HepG2 (cell line): ENCODE results near the gene ERLEC1. TPM values are rescaled to one million over a fixed set of nuclear protein-coding genes. Genes with fewer than 3 reads are reported as not detected.

Experiments used
- ATAC-seq: fragments of 200-7000 bp; cut with Tn5 transposase; 3 replicates; pipeline ENCODE4 v1.9.1; 2020; ENCODE audit warnings: mild to moderate bottlenecking, moderate library complexity
- BruUV-seq: library from RNA; stranded (reverse); fragments of 400-500 nt; replicated peaks from 2 replicates; lab custom pipeline; 2021; lab: Mats Ljungman, UMichigan
- CTCF ChIA-PET: fragments of 300-600 bp; formaldehyde crosslinking; extraction: SDS; loops from one replicate; lab custom pipeline; 2021; ENCODE audit warnings: low total read pairs, inconsistent platforms, low intra/inter-chr PET ratio; lab: Yijun Ruan, JAX
- POLR2A ChIA-PET: fragments of 350-600 bp; sonication (Branson Sonifier 250); formaldehyde crosslinking; loops from one replicate; lab custom pipeline; 2020; ENCODE audit warnings: antibody characterized with exemption, inconsistent platforms; lab: Yijun Ruan, JAX
- DNase-seq: peaks from one replicate; pipeline ENCODE4 v3.0.0-alpha.2; 2015; ENCODE audit warnings: low spot score
- FAIRE-seq: peaks from 3 replicates; lab custom pipeline; 2011; peaks lifted over from hg19 to GRCh38; lab: Jason Lieb, UNC
- H2AFZ ChIP-seq: one replicate; pipeline ENCODE4 v1.6.1; 2011; ENCODE audit warnings: low read length, inconsistent platforms
- H3K27ac ChIP-seq: fragments of 300-600 bp; 3 replicates; pipeline ENCODE4 v1.8.0; 2011; ENCODE audit warnings: mixed run types, mild to moderate bottlenecking, mixed read lengths, low read length, inconsistent platforms; ENCODE audit not compliant: insufficient read depth; ENCODE audit errors: extremely low read length
- H3K27me3 ChIP-seq, 2 experiments: fragments of 200-600 bp in 1 of 2; 2 replicates in 1 of 2; 3 replicates in 1 of 2; pipeline versions ENCODE4 v1.6.0 to v1.8.0; 2011; ENCODE audit warnings: low read length in 2 of 2, mild to moderate bottlenecking in 2 of 2, moderate library complexity in 2 of 2, inconsistent platforms in 1 of 2; ENCODE audit not compliant: insufficient read depth in 2 of 2, control insufficient read depth in 1 of 2
- H3K36me3 ChIP-seq, 2 experiments: fragments of 200-600 bp in 1 of 2; replicated peaks in 1 of 2; 2 replicates in 1 of 2; 3 replicates in 1 of 2; pipeline versions ENCODE4 v1.5.1 to v1.8.0; 2011; ENCODE audit warnings: low read length in 2 of 2, inconsistent platforms in 1 of 2; ENCODE audit not compliant: insufficient read depth in 2 of 2, control insufficient read depth in 1 of 2
- H3K4me1 ChIP-seq: 2 replicates; pipeline ENCODE4 v1.5.1; 2012; ENCODE audit warnings: low read length, inconsistent platforms; ENCODE audit not compliant: insufficient read depth
- H3K4me2 ChIP-seq: 2 replicates; pipeline ENCODE4 v1.6.0; 2011; ENCODE audit warnings: low read depth, low read length, inconsistent platforms
- H3K4me3 ChIP-seq, 3 experiments: fragments of 200-600 bp in 1 of 3; sonication (generic), shearing (Covaris generic) in 1 of 3; replicated peaks in 1 of 3; 2 replicates each; pipeline ENCODE4 v1.5.1; 2011 to 2016; ENCODE audit warnings: low read length in 3 of 3, inconsistent platforms in 2 of 3, low read depth in 2 of 3, mild to moderate bottlenecking in 2 of 3, control low read depth in 1 of 3, mixed read lengths in 1 of 3; ENCODE audit not compliant: insufficient read depth in 1 of 3
- H3K79me2 ChIP-seq: one replicate; pipeline ENCODE4 v1.6.1; 2011; ENCODE audit warnings: low read length, inconsistent platforms; ENCODE audit not compliant: insufficient read depth
- H3K9ac ChIP-seq: 2 replicates; pipeline ENCODE4 v1.6.0; 2011; ENCODE audit warnings: mild to moderate bottlenecking, low read depth, low read length, inconsistent platforms; ENCODE audit not compliant: insufficient read depth
- H3K9me3 ChIP-seq: 2 replicates; pipeline ENCODE4 v1.5.1; 2012; ENCODE audit warnings: mild to moderate bottlenecking, low read length
- H4K20me1 ChIP-seq: 2 replicates; pipeline ENCODE4 v1.6.0; 2011; ENCODE audit warnings: inconsistent platforms, mild to moderate bottlenecking, low read length, moderate library complexity; ENCODE audit not compliant: insufficient read depth
- ATF4 ChIP-seq, 2 experiments: fragments of 450-650 bp in 1 of 2; sonication (generic) in 1 of 2; formaldehyde crosslinking; IDR thresholded peaks; 2 replicates each; pipeline versions ENCODE4 v1.5.0 to v1.8.0; 2020 to 2022; ENCODE audit warnings: mild to moderate bottlenecking in 1 of 2, missing genetic modification reagents in 1 of 2
- CEBPG ChIP-seq: IDR thresholded peaks from 2 replicates; pipeline ENCODE4 v1.6.1; 2016
- CTCF ChIP-seq: sonication (generic); formaldehyde crosslinking; IDR thresholded peaks from 2 replicates; pipeline ENCODE4 v1.5.0; 2020; ENCODE audit warnings: mild to moderate bottlenecking, missing genetic modification reagents, moderate library complexity
- RXRB ChIP-seq: IDR thresholded peaks from 2 replicates; pipeline ENCODE4 v1.6.1; 2016; ENCODE audit warnings: borderline replicate concordance, missing genetic modification reagents, missing compliant biosample characterization
- STAG1 ChIP-seq: sonication (generic); formaldehyde crosslinking; IDR thresholded peaks from 2 replicates; pipeline ENCODE4 v1.4.0; 2020; ENCODE audit warnings: missing genetic modification reagents
- ZFAT ChIP-seq: sonication (generic); formaldehyde crosslinking; conservative IDR thresholded peaks from 2 replicates; pipeline ENCODE4 v1.8.1; 2023; ENCODE audit warnings: missing genetic modification reagents, inconsistent platforms
- ZKSCAN1 ChIP-seq: fragments of 150-350 bp; IDR thresholded peaks from 2 replicates; pipeline ENCODE4 v1.6.1; 2014; ENCODE audit warnings: low read length
- ZNF331 ChIP-seq: sonication (generic); formaldehyde crosslinking; IDR thresholded peaks from 2 replicates; pipeline ENCODE4 v1.4.0; 2020; ENCODE audit warnings: missing genetic modification reagents
- ZNF7 ChIP-seq: IDR thresholded peaks from 2 replicates; pipeline ENCODE4 v1.6.1; 2016; ENCODE audit warnings: missing biosample characterization, missing genetic modification reagents
- WGBS: methylation state at CpG from one replicate; pipeline ENCODE4 v1.1.6; 2017; ENCODE audit warnings: low lambda C conversion rate; 5-methylcytosine and 5-hydroxymethylcytosine counted together
- in situ Hi-C: cut with HindIII; loops from 2 replicates; pipeline ENCODE4 v1.10.0; 2017; ENCODE audit warnings: low pct_unique_long_range_greater_than_20kb; ENCODE audit not compliant: extremely low pct_ligation_motif_present
- intact Hi-C: fragments of 100-400 bp; cut with micrococcal nuclease; formaldehyde crosslinking; loops from one replicate; pipeline ENCODE4 v1.10.0; 2022; ENCODE audit not compliant: unreplicated experiment
- polyA plus RNA-seq, 8 experiments: library from polyadenylated mRNA; depleted of rRNA in 3 of 8; stranded (reverse) in 7 of 8; unstranded in 1 of 8; fragments of >200 nt; fragmentation: Illumina TruSeq in 4 of 8; extraction: Trizol in 4 of 8; gene quantifications; 2 replicates each; pipeline versions ENCODE4 v1.2.1 to v1.2.3, GENCODE V29; 2011 to 2016; ENCODE audit warnings: low read depth in 4 of 8, missing spikeins in 1 of 8, mixed read lengths in 1 of 8; ENCODE audit not compliant: insufficient read depth in 1 of 8
- total RNA-seq, 5 experiments: library from RNA; depleted of rRNA; stranded (reverse); fragments of >200 nt; fragmentation: Illumina TruSeq; extraction: Trizol; gene quantifications; 2 replicates each; pipeline ENCODE4 v1.2.3, GENCODE V29; 2016; ENCODE audit warnings: low read depth in 1 of 5
- TF ChIP-seq, protein P1 (sequence below): sonication (generic); formaldehyde crosslinking; conservative IDR thresholded peaks from 2 replicates; pipeline ENCODE4 v1.4.0; 2020; ENCODE audit warnings: missing genetic modification reagents

ERLEC1 gene
- total and polyA plus RNA-seq, 2 of the 13 experiments (the other 11 are each of a cell fraction or from before 2014, with no cell fraction given): 87.3 to 88.4 TPM

- Histone ChIP-seq H2AFZ (no peak overlapping the region), H4K20me1 (no peaks in the 10 kb centered on the region), H3K4me1 (peaks cover 8% of the 10 kb centered on the region; the same call in 1 of the 2 replicates), H3K9ac (no peak overlapping the region), H3K27ac (no peak overlapping the region), H3K79me2 (no peaks in the 10 kb centered on the region), H3K4me2 (no peak overlapping the region), H3K36me3 (peaks cover under 1 to 12% of the 10 kb centered on the region in 2 experiments; a peak in 4 of 5 replicates), H3K9me3 (no peaks in the 10 kb centered on the region), H3K27me3 (no peaks in the 10 kb centered on the region), H3K4me3 (no peak overlapping the region)
- no TSS peak for BruUV-seq
- in situ Hi-C loops (no loop called here), intact Hi-C loops (no loop called here)
- ATAC-seq (no peak), DNase-seq (no peak), FAIRE-seq (no peak)
- POLR2A ChIA-PET: no interaction called here
- 96% methylated on average over 1 of the region's 1 CpG for WGBS
- CTCF ChIA-PET: no interaction called here
- TF ChIP-seq CEBPG (CRISPR knock-in tag) (0 out of 2 replicates have a peak, but pooled peaks have one; percentile 17), ZNF7 (CRISPR knock-in tag) (no peak)
Observed at GRCh38 chr2:53739032-53739431, 47.8 kb upstream of the ERLEC1 start.

GRCh38 chr2:53740170-53740569 lies 46.7 kb upstream of the ERLEC1 start:
- peak; percentile 40 for DNase-seq
- no peaks in the 10 kb centered on the region for H3K9me3 ChIP-seq
- ChIA-PET POLR2A (no interaction called here), CTCF (interaction anchor here (1.5 kb wide), 1 partner anchor 317 kb away, joined by 11 read pairs; no protein-coding TSS in a partner anchor)
- TF ChIP-seq RXRB (CRISPR knock-in tag): no peak
- TF ChIP-seq ZNF331: no peak
- no peak for TF ChIP-seq ZKSCAN1
- TF ChIP-seq, protein P1, sequence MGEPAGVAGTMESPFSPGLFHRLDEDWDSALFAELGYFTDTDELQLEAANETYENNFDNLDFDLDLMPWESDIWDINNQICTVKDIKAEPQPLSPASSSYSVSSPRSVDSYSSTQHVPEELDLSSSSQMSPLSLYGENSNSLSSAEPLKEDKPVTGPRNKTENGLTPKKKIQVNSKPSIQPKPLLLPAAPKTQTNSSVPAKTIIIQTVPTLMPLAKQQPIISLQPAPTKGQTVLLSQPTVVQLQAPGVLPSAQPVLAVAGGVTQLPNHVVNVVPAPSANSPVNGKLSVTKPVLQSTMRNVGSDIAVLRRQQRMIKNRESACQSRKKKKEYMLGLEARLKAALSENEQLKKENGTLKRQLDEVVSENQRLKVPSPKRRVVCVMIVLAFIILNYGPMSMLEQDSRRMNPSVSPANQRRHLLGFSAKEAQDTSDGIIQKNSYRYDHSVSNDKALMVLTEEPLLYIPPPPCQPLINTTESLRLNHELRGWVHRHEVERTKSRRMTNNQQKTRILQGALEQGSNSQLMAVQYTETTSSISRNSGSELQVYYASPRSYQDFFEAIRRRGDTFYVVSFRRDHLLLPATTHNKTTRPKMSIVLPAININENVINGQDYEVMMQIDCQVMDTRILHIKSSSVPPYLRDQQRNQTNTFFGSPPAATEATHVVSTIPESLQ (CRISPR knock-in tag): no peak
- TF ChIP-seq ZFAT (CRISPR knock-in tag): no peak
- peak; percentile 62 for TF ChIP-seq STAG1 (CRISPR knock-in tag)
- TF ChIP-seq CTCF (CRISPR knock-in tag): peak; percentile 46
- TF ChIP-seq ATF4 (CRISPR knock-in tag; IDR thresholded peaks at IDR 0.05): 0 out of 4 replicates have a peak, but pooled peaks of 1 of the 2 experiments have one; percentile 13
- peaks cover 8% of the 10 kb centered on the region; the same call in 1 of the 2 replicates for H3K4me1 ChIP-seq
- peaks cover 0 to 14% of the 10 kb centered on the region in 2 experiments; a peak in 3 of 5 replicates for H3K36me3 ChIP-seq
- H3K9ac ChIP-seq: no peak overlapping the region
- in situ Hi-C loops: loop anchor here (10.0 kb wide), 1 partner anchor 315 kb away; no protein-coding TSS in a partner anchor
- H2AFZ ChIP-seq: no peak overlapping the region
- ATAC-seq: no peak
- no peaks in the 10 kb centered on the region for H4K20me1 ChIP-seq
- no peak overlapping the region for H3K4me2 ChIP-seq
- intact Hi-C loops: loop anchor here (1.0 kb wide), 2 partner anchors 46 to 317 kb away; partner anchors contain the start of gene ASB3
- H3K4me3 ChIP-seq: no peak overlapping the region
- H3K79me2 ChIP-seq: no peaks in the 10 kb centered on the region
- no peak overlapping the region for H3K27ac ChIP-seq
- no peak for FAIRE-seq
- no TSS peak for BruUV-seq
- H3K27me3 ChIP-seq: no peaks in the 10 kb centered on the region
